Inferior parietal cortex (tissue), 1 donor: ENCODE data around the gene PERCC1.
"Not testable (repeated sequence)": the region's sequence is repeated elsewhere in the genome, so short reads cannot be mapped to it uniquely, and the experiment has no call there.

ENCODE experiments used
- DNase-seq: peaks from one replicate; pipeline ENCODE4 v3.0.0-alpha.2; 2016; ENCODE audit errors: extremely low spot score

The PERCC1 gene

DNA sequence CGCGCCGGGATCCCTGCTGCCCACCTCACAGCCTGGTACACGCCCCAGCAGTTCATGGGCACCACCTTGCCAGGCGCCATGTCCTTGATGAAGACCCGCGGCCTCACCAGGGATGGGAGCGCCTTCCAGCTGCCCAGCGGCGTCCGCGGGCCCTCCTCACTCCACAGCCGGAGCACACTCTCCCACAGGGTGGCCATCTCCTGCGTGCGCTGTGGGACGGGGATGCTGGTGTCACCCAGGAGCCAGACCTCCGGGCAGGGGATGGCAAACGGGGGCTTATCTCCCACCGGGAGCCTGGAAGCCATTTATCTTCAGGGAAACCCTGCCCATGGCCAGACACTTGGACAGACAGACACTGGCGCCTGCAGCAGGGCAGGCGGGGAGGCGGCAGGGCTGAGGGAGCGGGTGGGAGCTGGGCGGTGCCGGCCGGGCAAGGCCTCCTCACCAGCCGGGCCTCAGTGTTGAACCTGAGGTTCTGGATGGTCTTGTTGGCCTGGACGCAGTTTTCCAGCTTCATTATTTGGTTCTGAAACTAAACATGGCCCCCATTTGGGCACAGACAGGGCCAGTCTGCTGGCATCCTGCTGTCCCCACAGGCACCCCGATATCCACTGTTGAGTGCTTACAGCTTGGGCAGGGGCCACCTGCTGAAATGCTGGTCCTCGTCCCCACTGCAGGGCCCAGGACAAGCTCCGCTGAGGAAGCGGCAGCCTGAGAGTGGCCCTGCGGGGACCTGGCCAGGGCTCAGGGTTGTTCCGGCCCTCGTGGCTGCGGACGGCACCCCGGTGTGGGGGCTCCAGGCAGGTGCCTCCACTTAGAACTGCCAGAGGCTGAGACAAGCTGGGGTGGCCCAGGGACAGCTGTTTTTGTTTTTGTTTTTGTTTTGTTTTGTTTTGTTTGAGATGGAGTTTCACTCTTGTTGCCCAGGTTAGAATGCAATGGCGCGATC, 4.0 kb downstream of the PERCC1 start:
- DNase-seq = no peak

DNA sequence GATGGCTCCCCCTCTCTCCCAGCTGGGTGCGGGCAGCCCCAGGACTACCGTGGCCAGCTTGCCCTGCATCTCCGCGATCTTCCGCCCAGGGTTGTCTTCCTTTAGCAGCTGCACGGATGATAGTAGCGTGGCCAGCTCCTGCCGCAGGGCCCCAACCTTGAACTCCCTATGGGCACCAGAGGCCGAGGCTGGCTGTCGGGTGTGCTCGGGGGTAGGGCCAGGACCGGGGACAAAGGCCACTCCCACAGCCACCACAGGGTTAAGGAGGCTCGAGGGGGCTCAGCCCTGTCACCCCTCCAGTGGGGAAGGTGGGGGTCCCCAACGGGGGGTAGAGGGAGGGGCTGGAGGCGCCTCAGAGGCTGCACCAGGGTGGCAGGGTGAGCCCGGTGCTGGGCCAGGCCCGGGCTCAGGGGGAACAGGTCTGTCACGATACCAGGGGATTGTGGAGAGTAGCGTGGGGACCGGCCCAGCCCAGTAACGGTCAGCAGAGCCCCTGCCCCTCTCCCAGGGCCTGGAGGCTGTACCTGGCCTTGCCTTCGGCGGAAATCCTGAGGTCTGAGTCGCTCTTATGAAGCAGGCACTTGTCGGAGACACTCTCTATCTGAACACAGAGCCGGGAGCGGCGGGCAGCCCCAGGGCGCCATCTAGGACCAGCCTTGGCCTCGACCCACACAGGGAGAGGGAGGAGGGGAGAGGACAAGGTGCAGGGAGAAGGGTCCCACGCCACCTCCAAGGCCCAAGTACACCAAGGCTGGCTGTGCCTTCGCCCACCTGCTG, 5.2 kb downstream of the PERCC1 start:
- no peak for DNase-seq

DNA sequence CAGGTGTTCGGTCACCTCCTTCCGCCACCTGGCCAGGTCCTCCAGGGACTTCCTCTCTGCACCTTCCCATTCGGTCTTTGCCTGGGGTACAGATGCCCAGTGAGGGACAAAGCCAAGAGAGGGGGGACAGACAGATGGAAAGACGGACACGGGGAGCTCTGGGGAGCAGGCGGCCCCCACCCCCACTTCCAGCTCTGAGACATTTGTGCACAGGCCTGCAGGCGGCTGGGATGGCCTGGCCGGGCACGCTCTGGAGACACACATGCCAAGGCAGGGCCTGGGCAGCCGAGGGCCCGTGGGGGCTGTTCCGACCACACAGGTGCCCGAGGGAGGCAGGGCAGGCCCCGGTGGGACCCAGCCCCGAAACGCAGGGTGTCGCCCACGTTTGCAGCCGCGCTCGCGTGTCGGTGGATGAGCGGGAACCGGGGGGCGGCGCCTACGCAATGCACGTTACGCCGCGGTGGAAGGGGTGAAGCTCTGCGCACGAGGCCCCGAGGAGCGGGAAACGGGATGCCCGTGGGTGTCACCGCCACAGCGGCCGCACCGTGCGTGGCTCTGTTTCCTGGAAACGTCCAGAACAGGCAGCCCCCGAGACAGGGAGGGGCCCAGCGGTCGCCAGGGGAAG, 6.0 kb downstream of the PERCC1 start:
- no peak for DNase-seq

DNA sequence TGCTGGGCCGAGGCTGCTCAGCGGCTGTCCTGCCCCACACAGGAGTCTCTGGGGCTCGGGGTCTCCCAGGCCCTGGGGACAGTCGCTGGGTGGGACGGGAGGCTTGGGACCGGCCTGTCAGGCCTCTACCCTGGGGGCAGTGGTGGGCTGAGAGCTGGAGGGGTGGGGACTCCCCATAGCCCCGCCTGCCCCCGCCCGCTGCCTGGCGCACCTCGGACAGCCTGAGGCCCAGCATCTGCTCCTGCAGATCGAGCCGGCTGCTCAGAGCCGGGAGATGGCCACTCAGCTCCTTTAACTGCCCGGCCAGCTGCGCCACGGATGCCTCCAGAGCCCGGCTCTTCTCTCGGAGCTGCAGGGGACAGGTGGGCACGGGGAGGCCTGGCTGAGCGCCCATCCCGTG, 6.7 kb downstream of the PERCC1 start:
- no peak for DNase-seq

DNA sequence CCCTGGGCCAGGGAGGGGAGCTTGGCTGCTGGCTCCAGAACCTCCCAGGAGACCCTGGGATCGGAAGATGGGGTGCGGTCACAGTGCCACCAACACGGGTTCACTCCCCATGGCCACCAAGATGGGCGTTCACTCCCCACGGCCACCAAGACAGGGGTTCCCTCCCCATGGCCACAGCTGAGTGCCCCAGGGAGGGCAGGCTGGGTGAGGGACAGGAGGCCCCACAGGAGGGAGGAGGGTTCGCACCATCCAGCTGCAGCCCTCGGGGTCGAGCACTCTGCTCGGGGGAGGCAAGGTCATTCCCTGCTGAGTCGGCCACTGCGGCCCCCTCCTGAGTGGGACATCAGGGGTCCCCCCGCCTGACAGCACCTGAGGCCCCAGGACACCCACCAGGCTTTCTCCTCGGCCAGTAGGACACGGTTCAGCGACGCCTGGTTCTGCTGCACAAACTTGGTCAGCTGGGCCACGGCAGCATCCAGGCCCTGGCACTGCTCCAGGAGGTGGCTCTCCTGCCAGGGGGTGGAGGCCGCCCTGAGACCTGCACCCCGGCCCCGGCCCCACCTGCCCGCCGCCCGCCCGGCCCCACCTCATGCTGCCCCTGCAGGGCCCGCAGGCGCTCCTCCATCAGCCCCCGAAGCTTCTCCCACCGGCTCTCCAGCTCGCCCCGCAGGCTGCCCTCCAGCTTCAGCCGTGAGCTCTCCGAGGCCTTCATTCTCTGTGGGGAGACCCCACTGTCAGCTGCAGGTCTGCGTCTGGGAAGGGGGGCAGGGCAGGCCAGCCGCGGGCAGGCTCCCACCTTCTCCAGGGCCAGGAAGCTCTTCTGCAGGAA, 7.6 kb downstream of the PERCC1 start:
- DNase-seq = no peak

DNA sequence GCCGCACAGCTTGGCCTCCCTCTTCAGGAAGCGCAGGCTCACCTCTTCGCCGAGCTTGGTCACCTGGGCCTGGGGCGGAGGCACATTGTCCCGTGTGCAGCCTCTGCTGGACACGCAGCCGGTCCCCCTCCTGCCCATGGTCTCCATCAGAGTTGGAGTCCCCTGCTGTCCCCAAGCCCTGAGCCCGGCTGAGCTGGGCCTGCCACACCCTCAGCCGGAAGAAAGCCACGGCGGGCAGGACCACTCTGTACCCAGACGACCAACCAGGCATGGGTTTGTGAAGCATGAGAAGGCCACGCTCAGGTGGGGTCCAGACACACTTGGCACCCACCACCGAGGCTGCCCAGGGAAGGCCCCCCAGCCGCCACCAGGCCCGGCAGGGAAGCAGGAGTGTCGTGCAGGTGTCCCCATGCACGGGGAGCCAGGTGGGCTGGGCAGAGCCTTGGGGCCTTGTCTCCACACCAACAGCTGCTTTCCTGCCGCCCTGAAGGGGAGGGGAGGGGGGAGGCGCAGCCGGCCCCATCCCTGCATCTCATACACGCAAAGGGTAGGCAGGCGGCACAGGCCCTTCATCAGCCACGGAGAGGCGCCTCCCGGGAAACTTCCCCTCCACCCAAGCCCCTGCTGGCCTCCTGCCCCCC, 8.3 kb downstream of the PERCC1 start:
- DNase-seq = no peak

DNA sequence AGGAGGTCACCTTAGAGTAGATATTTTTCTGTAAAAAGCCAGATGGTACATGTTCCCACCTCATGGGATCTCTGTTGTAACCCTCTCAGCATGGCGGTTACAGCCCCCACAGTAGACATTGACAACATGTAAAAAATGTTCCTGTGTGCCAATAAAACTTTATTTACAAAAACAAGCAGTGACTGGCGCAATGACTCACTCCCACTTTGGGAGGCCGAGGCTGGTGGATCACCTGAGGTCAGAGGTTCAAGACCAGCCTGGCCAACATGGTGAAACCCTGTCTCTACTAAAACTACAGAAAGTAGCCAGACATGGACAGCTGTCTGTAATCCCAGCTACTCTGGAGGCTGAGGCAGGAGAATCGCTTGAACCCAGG, 8.8 kb downstream of the PERCC1 start:
- not testable (repeated sequence) for DNase-seq

DNA sequence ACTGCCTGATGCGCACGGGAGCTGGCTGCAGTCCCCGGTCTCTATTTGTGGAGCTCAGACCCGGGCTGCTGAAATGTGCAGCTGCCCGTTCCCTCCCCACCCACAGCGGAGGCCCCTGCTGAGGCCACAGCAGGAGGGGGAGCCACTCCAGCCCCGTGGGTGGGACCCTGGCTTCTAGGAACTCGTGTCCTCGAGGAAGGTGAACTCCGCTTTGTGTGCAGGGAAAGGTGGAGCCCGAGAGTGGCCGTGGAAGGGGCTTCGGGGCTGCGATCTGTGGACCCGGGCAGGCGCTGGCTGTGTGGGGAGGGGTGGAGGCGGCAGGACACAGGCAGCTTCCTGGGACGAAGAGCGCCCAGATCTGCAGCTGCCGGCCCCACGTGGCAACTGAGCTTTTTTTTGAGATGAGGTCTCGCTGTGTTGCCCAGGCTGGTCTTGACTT, 10.5 kb downstream of the PERCC1 start:
- DNase-seq = no peak

DNA sequence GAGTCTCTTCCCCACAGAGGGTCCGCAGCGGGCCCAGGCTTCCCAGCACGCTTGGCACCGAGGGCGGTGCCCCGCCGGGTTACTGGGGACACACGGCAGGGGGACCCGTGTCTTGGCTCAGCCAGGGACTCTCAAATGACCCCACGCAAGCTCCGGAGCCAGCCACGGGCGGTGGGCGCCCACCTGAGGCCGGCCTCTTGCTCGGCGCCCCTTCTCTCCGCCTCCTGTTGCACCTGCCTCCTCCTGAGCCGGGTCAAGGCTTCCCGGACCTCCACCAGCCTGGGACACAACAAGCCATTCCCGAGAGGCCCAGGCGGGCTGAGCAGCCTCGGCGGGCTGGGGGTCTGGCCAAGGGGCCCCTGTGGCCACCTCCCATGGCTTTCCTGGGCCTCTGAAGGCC, 11.8 kb downstream of the PERCC1 start:
- DNase-seq = no peak

DNA sequence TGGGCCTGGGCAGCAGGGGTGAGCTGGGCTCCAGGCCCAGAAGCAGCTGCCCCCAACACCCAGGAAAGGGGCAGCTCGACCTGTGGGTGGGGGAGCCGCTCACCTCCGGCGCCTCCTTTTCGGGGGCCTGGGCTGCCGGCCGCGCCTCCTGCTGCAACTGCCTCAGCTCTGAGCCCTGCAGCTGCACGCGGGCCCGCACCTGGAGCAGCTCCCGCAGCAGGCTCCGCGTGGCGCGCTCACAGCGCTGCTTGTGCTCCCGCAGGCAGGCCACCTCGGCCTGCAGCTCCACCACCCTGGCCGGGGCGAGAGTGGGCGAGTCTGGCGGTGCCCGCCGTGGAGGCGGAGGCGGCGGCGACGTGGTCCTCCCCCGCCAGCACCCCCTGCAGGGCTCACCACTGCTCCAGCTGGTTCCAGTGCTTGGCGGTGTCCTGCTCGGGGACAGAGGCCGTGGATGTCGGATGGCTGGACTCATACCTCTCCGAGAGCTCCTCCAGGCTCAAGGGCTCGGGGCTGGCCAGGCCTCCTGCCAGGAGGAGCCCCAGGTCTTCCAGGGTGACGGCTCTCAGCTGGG, 12.6 kb downstream of the PERCC1 start:
- no peak for DNase-seq

DNA sequence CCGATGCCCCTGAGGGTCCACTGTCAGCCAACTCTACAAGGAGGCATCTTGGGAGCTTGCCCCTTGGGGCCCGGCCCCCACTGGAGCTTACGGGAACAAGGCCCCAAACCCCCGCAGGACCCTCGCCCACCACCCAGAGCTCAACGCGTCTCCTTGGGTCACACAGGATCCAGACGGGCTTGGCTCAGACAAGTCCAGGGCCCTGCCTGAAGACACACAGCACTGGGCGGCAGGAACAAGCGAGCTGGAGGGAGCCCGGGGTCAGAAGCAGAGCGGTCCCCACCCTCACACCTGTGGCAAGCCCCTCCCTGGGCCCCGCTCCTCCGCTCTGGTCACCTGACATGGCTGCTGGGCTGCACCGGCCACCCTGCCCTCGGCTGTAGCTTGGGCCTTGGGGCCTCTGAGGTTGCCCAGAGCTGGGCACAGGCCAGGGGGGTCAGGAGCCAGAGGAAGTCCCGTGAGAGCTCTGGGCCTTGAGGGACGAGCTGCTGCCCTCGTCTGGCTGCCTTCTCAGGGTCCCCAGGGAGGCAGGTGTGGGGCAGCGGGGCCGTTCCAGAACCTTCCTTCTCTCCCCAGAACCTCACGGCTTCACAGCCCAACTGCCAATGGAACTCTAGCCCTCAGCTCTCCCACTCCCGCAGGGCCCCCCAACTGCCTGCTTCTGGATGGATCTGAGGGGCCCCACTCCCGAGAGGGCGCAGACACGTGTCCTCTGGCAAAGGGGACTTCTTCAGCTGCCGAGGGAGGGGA, 13.3 kb downstream of the PERCC1 start, which contains the start of gene CCDC154:
TSS of gene CCDC154 (minus strand) at position 577 of the 750 bp plus-strand sequence. CDS start at position 343, 234 bp downstream.
- no peak for DNase-seq

DNA sequence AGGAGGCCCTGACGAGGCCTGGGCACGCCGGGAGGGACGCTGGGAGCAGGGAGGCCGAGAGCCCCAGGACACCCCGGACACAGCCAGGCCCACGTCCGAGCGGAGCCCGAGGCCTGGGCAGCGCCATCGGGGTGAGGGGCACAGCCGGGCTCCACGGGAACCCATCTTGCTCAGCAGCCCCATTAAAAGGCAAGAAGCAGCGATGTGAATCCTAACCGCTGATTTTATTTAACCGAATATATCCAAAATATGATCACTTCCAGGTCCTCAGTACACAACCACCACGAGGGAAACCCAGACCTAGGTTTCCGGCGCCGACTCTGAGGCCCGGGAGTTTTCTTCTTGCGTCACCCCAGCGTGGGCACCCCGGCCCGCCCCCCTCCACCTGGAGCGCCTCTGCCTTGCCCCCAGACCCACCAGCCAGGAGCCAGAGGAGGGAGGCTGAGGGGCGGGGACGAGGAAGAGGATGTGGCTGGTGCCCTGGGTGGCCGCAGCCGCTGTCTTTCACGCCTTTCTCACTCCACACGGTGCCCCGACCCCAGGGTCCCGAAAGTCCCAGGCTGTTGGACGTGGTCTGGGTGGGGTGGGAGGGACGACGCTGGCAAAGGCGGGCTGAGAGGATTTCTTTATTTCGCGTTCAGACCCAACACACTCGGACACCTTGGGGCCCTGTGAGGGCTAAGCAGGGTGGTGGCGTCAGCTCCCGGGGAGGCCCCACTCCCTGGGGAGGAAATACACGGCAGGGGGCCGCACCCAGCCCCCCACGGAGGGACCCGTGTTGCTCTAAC, 14.0 kb downstream of the PERCC1 start:
- no peak for DNase-seq

DNA sequence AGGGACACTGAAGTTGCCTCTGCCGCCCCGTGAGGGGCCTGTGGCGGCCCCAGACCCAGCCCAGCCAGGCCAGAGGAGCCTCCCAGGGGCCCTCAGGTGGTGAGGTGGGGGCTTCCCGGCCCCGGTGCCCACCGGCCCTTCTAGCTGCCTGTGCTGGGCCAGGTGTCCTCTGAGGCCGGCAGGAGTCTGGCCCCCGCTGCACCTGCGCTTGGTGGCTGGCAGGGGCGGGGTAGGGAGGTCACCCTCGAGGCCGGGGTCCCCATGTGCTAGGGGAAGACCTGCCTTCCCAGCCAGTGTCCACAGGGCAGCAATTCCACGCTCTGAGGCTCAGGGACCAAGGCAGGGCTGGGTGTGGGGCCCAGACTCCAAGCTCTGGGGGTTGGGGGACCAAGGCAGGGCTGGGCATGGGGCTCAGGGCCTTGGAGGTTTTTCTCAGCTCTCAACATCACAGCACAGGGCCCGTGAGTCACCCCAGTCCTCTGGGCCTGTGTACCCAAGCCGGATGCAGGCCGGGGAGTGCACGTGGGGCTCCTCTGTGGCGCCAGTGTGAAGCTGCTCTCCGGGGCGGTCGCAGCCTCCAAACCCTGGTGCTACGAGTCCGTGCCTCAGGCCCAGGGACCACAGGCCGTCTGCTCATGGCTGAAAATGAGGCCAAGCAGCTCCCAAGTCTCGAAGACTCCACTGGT, 14.8 kb downstream of the PERCC1 start:
- DNase-seq = no peak

DNA sequence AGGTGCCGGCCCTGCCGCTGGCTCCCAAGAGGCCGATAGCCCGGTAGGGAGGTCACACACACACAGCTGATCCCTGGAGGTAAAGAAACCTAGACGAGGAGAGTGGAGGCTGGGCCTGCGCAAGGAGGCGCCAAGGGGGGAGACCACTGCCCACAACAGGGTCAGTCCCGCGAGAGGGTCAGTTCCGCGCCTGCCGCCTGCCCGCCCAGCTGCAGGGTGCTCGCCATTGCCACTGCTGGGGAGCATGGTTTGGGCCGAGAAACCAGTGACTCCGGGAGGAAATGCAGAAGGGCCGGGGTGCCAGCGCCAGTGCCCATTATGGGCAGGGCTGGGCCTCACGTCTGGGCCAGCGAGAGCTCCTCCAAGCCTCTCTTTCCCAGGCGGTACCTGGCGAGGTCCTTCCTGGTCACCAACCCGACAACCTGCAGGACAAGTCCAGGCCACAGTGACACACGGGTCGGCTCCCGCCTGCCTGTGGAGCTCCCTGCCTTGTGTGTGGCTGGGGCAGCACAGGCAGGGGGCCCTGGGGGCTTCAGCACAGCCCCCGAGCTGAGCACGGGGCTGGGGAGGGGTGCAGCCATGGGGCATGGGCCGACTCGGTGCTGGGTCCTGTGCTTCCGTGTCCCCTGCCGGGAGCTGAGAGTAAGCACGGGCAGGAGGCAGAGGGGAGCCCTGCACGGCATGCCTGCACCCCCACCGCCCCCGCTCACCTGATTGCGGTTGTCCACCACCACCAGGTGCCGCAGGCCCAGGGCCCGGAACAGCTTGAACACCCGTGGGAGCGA, 15.6 kb downstream of the PERCC1 start:
- no peak for DNase-seq

DNA sequence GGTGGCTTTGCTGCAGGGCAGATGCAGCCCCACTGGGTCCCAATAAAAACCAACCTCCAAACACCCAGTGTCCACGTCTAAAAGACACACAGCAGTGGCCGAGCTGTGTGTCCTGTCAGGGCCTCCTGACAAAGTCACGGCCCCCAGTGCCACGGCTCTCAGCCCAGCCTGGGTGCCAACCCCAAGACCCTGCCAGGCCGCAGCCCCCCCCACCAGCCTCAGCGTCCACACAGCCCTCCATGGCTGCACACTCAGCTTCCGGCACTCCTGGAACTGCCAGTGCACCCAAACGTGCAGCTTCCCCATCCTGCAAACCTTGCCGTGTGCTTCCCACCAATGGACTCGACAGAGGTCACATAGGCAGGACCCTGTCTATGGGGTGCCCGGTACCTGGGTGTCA, 17.1 kb downstream of the PERCC1 start:
- DNase-seq = no peak

DNA sequence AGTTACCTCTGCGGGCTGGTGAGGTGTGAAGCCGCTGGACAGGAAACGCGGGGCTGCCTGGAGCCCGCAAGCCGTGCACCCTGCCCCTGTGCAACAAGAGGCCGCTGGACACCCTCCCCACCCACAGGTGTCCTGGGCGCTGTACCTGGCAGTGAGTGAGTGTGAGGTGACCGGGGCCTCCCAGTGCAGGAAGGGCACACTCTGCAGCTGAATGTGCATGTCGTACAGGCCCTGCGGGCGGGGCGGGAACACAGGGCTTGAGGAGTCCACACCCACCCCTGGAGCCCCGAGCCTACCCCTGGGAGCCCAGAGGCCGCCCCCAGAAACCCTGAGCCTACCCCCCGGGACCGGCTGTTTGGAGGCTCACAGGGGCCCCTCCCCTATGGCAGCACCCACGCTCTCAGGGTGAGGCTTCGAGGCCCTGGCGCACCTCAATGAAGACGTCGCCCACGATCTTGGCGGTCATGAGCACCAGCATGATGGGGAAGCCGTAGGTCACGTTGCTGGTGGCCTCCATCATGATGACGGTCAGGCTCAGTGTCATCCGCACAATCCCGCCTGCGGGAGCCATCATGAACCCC, 17.7 kb downstream of the PERCC1 start:
- no peak for DNase-seq

DNA sequence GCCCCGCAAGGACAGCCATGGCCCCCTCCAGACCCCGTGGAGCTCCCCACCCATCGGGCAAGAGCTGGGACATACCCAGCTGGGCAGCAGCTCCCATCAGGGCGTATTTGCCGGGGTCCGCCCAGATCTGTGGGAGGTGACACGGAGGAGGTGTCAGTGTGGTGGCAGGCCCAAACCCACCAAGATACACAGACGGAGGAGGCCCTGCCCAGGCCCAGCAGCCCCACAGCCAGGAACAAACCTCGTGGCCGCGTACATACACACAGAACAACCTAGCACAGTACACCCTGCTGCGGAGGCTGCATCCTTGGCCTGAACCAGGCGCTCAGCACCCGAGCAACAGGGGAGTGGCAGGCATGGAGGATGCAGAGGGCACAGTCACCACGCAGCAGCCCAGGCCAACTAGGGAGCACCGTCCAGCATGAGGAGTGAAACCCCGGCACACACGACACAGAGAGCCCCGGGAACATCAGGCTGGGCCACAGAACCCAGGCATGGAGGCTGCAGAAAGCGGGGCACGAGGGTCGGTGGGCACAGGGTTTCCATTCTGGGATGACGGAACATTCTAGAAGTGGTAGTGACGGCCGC, 18.4 kb downstream of the PERCC1 start:
- DNase-seq = no peak
